Testis (tissue), 2 donors: Measurements from ENCODE around the gene NXPE4.

ENCODE experiments used
- POLR2A ChIP-seq: fragments of 450-650 bp; IDR thresholded peaks from one replicate; pipeline ENCODE4 v1.6.1; 2017; ENCODE audit warnings: antibody characterized with exemption, mild to moderate bottlenecking, moderate library complexity
- TF ChIP-seq, protein P1 (sequence below), 3 experiments: fragments of 450-650 bp in 2 of 3; fragments of 200-600 bp in 1 of 3; sonication (generic) in 1 of 3; IDR thresholded peaks; one replicate each; pipeline ENCODE4 v1.5.1; 2016 to 2019; ENCODE audit warnings: antibody characterized with exemption in 3 of 3, mild to moderate bottlenecking in 2 of 3, moderate library complexity in 1 of 3

DNA sequence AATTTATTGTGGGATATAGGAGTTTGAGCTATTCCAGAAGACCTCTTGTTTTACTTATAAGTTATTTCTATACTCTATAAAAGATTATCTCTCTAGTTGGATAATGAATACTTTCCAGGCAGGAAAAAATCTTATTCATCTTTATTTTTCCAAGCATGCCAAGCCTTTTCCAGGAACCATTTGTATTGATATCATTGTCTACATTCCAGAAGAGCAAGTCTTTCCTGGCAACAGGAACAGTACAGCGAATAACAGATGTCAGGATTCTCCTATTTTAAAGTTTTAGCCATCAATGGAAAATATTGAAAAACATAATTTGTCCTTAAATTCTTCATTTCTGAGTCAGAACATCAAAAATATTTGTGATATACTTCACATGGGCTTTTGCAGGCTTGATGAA is 30.8 kb downstream of the NXPE4 start:
- no peak for TF ChIP-seq POLR2A
- TF ChIP-seq, protein P1, sequence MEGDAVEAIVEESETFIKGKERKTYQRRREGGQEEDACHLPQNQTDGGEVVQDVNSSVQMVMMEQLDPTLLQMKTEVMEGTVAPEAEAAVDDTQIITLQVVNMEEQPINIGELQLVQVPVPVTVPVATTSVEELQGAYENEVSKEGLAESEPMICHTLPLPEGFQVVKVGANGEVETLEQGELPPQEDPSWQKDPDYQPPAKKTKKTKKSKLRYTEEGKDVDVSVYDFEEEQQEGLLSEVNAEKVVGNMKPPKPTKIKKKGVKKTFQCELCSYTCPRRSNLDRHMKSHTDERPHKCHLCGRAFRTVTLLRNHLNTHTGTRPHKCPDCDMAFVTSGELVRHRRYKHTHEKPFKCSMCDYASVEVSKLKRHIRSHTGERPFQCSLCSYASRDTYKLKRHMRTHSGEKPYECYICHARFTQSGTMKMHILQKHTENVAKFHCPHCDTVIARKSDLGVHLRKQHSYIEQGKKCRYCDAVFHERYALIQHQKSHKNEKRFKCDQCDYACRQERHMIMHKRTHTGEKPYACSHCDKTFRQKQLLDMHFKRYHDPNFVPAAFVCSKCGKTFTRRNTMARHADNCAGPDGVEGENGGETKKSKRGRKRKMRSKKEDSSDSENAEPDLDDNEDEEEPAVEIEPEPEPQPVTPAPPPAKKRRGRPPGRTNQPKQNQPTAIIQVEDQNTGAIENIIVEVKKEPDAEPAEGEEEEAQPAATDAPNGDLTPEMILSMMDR (IDR thresholded peaks at IDR 0.05), result no peak
